ENCODE measurements around the gene HNRNPUL1.

The HNRNPUL1 gene

DNA sequence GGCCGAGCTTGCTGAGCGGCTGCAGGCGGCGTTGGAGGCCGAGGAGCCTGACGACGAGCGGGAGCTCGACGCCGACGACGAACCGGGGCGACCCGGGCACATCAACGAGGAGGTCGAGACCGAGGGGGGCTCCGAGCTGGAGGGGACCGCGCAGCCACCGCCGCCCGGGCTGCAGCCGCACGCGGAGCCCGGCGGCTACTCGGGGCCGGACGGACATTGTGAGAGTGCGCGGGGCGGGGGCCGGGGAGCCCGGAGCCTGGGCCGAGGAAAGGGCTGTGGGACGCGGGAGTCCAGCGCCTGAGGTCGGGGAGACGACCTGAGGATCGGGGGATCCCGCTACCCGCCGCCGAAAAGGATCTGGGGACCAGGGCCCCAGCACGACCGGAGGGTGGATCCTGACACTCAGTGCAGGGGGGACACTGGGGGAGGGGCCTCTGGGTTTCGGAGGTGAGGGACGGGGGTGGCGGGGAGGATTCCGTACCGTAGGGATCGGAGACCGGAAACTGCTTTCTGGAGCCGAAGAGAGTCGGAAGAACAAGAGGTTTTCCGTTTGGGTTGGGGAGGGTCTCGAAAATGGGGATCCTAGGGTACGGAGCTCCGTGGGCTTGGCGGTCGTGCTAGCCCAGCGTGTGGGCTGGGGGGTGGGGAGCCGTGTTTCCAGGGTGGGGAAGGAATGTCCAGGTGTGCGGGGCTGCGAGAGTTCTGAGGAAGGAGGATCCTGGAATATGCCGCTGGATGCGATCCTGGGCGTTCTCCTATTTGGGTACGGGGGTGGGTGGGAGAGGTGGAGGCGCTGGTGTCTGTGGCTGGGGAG, 616 bp downstream of the HNRNPUL1 start:
- TF ChIP-seq, protein P1, sequence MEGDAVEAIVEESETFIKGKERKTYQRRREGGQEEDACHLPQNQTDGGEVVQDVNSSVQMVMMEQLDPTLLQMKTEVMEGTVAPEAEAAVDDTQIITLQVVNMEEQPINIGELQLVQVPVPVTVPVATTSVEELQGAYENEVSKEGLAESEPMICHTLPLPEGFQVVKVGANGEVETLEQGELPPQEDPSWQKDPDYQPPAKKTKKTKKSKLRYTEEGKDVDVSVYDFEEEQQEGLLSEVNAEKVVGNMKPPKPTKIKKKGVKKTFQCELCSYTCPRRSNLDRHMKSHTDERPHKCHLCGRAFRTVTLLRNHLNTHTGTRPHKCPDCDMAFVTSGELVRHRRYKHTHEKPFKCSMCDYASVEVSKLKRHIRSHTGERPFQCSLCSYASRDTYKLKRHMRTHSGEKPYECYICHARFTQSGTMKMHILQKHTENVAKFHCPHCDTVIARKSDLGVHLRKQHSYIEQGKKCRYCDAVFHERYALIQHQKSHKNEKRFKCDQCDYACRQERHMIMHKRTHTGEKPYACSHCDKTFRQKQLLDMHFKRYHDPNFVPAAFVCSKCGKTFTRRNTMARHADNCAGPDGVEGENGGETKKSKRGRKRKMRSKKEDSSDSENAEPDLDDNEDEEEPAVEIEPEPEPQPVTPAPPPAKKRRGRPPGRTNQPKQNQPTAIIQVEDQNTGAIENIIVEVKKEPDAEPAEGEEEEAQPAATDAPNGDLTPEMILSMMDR (IDR thresholded peaks at IDR 0.05; ENCODE audit: low read length, missing control alignments), result no peak
- DNase-seq (ENCODE audit: low read depth), result peak; percentile 29
- H3K4me3 ChIP-seq (replicated peaks; ENCODE audit: low read depth, low read length), result peak overlapping the region; percentile 75

- TF ChIP-seq, protein P1 (IDR thresholded peaks at IDR 0.05; ENCODE audit: low read length, missing control alignments), result no peak
- DNase-seq (ENCODE audit: low read depth), result peak; percentile 26
- peak overlapping the region; percentile 75 for H3K4me3 ChIP-seq (replicated peaks; ENCODE audit: low read depth, low read length)
Measured at GRCh38 chr19:41265395-41266153, 1.4 kb downstream of the HNRNPUL1 start.

DNA sequence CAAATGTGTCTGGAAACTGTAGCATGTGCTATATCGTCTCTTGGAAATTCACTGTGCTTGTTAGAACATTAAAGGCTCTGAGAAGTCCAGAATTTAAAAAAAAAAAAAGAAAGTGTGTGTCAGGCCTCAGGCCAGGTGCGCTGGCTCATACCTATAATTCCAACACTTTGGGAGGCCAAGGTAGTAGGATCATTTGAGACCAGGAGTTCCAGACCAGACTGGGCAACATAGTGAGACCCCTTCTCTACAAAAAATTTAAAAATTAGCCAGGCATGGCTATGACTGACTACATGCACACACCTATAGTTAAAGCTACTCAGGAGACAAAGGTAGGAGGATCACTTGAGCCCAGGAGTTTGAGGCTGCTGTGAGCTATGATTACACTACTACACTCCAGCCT, 4.9 kb downstream of the HNRNPUL1 start:
- DNase-seq (ENCODE audit: low read depth), result no peak
- TF ChIP-seq, protein P1 (IDR thresholded peaks at IDR 0.05; ENCODE audit: low read length, missing control alignments), result no peak
- no peak overlapping the region for H3K4me3 ChIP-seq (replicated peaks; ENCODE audit: low read depth, low read length)

- TF ChIP-seq, protein P1 (IDR thresholded peaks at IDR 0.05; ENCODE audit: low read length, missing control alignments), result no peak
Measured at GRCh38 chr19:41269571-41269970, 5.4 kb downstream of the HNRNPUL1 start.

GRCh38 chr19:41273076-41273475, 8.9 kb downstream of the HNRNPUL1 start:
- TF ChIP-seq, protein P1 (IDR thresholded peaks at IDR 0.05; ENCODE audit: low read length, missing control alignments), result no peak
- H3K4me3 ChIP-seq (replicated peaks; ENCODE audit: low read depth, low read length), result no peak overlapping the region
- DNase-seq (ENCODE audit: low read depth), result no peak

More at GRCh38 chr19:41269571-41269970, 5.4 kb downstream of the HNRNPUL1 start:
- no peak overlapping the region for H3K4me3 ChIP-seq (replicated peaks; ENCODE audit: low read depth, low read length)
- no peak for DNase-seq (ENCODE audit: low read depth)

DNA sequence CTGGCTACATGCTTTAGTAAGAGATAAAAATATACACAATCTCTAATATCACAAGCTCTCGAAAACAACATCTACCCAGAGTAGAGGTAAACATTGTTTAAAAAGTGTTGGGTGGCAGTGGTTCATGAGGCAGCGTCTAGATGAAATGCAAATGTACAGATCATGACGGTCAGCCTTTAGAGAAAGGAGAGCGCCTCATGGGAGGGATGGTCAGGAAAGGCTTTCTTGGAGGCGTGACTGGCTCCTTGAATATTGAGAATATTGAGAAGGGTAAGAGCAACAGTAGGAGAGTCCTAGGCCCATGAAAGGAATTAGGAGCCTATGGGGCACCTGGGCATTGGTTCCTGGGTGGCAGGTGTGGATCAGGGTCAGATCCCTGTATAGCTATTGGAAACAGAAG, 10.6 kb downstream of the HNRNPUL1 start:
- no peak for DNase-seq (ENCODE audit: low read depth)
- TF ChIP-seq, protein P1 (IDR thresholded peaks at IDR 0.05; ENCODE audit: low read length, missing control alignments), result no peak
- H3K4me3 ChIP-seq (replicated peaks; ENCODE audit: low read depth, low read length), result no peak overlapping the region

Data from fibroblast of pulmonary artery (primary cell).